ENCODE data around the gene KIF26A.

The KIF26A gene

GRCh38 chr14:104138098-104138717, at the start of gene KIF26A:
Gene KIF26A, plus strand, starts transcription at chr14:104138587. Its CDS starts 136 bp downstream, at chr14:104138723.
- no peak for TF ChIP-seq POLR2A (IDR thresholded peaks at IDR 0.05; ENCODE audit: low read depth, low read length)
- DNase-seq (ENCODE audit: insufficient read length, low spot score) (peak; percentile 61), FAIRE-seq (no peak)

GRCh38 chr14:104090071-104090748, 48.2 kb upstream of the KIF26A start:
- DNase-seq (ENCODE audit: insufficient read length, low spot score), result no peak
- no peak for TF ChIP-seq POLR2A (IDR thresholded peaks at IDR 0.05; ENCODE audit: low read depth, low read length)
- no peak for FAIRE-seq

DNA sequence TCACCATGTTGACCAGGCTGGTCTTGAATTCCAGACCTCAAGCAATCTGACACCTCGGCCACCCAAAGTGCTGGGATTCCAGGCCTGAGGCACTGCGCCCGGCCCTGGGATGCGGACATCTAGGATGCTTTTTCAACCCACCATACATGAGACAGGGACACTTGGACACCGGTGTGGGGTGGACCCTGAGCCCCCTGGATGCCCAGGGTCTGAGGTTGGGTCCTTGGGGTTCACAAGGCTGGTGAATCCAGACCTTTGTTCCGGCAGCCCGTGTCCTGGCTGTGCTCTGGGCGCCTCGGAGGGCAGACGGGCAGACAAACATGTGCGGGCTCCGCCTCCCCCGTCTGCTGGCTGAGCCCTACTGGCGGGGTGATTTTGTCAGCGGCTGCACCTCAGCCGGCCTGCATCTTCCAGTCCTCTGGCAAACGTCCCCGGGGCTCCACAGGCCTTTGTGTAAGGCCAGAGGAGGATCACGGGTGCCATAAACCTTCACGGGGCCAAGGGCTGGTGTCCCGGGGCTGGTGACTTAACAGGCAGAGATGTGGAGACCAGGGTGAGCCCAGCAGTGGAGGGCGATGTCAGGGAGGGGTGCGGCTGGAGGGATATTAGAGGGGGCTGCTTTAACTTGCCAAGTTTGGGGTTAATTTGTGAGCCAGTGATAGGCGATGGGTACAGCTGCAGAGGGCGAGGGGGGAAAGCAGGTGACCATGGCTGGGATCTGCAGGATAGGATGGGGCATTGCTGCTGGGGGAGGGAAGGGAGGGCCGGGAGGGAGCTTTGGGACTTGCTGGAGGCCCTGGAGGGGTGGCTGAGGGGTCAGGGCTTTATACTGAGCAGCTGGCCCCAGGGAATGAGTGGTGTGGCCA, 47.1 kb upstream of the KIF26A start:
- TF ChIP-seq POLR2A (IDR thresholded peaks at IDR 0.05; ENCODE audit: low read depth, low read length), result no peak
- FAIRE-seq (no peak), DNase-seq (ENCODE audit: insufficient read length, low spot score) (no peak)

DNA sequence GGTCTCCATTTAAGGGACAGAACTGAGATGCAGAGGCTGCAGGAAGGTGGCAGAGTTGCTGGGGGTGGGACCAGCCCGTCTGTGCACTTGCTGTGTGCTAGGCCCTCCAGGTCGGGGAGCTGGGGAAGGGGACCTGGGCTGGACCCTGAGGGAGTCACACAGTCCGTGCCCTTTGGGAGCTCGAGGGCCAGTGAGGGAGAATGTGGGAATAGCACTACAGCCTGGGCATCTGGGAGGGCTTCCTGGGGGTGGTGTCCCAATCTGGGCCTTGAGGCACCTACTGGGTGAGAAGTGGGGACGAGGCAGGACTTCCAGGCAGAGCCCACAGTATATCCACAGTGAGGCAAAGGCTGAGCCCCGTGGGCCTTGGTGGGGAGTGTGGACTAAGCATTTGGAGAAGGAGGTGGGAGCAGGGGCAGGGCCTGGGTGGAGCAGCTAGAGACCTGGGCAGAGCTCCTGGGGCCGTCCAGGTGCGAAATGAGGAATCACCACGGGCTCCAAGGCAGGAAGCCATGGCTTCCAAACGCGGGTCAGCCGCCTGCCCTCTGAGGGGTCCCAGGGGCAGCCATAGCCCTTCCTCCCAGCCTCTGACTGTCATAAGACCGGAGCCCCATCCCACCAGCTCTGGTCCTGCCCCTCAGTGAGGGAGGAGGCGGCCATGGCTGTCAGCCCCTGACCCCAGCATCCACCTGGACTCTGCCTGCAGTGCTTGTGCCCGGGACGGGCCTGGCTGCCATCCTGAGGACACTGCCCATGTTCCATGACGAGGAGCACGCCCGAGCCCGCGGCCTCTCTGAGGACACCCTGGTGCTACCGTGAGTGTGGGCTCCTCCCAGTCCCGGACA, 46.2 kb upstream of the KIF26A start:
- no peak for DNase-seq (ENCODE audit: insufficient read length, low spot score)
- FAIRE-seq, result no peak
- no peak for TF ChIP-seq POLR2A (IDR thresholded peaks at IDR 0.05; ENCODE audit: low read depth, low read length)

- FAIRE-seq, result no peak
- no peak for DNase-seq (ENCODE audit: insufficient read length, low spot score)
- TF ChIP-seq POLR2A (IDR thresholded peaks at IDR 0.05; ENCODE audit: low read depth, low read length), result no peak
These were observed 45.4 kb upstream of the KIF26A start for GRCh38 chr14:104092931-104093365.

- FAIRE-seq (no peak), DNase-seq (ENCODE audit: insufficient read length, low spot score) (no peak)
- no peak for TF ChIP-seq POLR2A (IDR thresholded peaks at IDR 0.05; ENCODE audit: low read depth, low read length)
These were observed 44.9 kb upstream of the KIF26A start for GRCh38 chr14:104093366-104094055.

GRCh38 chr14:104094056-104094708, 44.2 kb upstream of the KIF26A start:
- no peak for DNase-seq (ENCODE audit: insufficient read length, low spot score)
- FAIRE-seq, result no peak
- TF ChIP-seq POLR2A (IDR thresholded peaks at IDR 0.05; ENCODE audit: low read depth, low read length), result no peak

- no peak for TF ChIP-seq POLR2A (IDR thresholded peaks at IDR 0.05; ENCODE audit: low read depth, low read length)
- peak; percentile 79 for FAIRE-seq
- peak; percentile 87 for DNase-seq (ENCODE audit: insufficient read length, low spot score)
These were observed 43.5 kb upstream of the KIF26A start for GRCh38 chr14:104094709-104095425.

GRCh38 chr14:104095426-104096310, 42.7 kb upstream of the KIF26A start:
- DNase-seq (ENCODE audit: insufficient read length, low spot score) (no peak), FAIRE-seq (no peak)
- no peak for TF ChIP-seq POLR2A (IDR thresholded peaks at IDR 0.05; ENCODE audit: low read depth, low read length)

- TF ChIP-seq POLR2A (IDR thresholded peaks at IDR 0.05; ENCODE audit: low read depth, low read length), result no peak
- FAIRE-seq (no peak), DNase-seq (ENCODE audit: insufficient read length, low spot score) (no peak)
These were observed 42.1 kb upstream of the KIF26A start for GRCh38 chr14:104096318-104096717.

Measured in H54 (cell line).